CD4-positive, alpha-beta T cell treated with Interleukin-17A for 1 hour (primary cell): ENCODE results near the gene NUDT21.

ENCODE experiments used
- DNase-seq: peaks from one replicate; pipeline ENCODE4 v3.0.0-alpha.2; 2020

NUDT21 gene

DNA sequence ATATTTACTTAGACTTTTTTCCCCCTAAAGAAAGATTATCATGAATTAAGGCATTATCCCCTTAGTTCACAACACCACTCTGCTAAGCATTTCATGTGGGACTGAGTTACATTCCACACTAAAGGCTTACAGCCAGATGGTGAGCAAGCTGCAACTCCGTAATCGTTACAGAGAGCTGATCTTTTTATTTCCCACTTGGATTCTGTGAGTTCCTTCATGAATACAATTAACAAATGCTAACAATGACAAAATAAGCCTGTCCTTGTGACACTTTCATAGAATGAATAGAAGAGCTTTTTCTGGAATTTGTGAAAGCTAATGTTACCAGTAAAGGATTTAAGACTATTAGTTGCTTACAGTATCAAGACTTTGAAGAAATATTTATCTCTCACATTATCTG lies 9.0 kb upstream of the NUDT21 start:
- no peak for DNase-seq

DNA sequence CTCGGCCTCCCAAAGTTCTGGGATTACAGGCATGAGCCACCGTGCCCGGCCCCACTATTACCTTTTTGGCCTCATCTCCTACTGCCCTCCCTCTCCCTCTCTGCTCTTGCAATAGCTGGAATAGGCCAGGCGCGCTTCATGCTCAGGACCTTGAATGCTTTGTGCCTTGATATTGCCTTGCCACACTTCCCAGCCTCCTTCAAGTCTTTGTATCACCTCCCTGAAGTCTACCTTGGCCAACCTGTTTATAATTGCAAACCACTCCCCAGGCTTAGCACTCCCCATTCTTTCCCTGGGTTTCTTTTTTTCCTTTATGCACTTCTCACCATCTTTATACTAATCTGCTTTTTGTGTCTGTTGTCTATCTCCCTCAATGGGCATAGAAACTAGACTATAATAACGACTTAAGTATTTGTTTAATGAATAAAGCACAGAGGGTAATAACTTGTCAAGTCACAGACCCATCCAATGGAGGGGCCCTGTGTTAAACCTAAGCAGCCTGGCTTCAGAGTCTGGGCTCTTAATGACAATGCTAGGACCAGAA lies 6.9 kb upstream of the NUDT21 start:
- no peak for DNase-seq

DNA sequence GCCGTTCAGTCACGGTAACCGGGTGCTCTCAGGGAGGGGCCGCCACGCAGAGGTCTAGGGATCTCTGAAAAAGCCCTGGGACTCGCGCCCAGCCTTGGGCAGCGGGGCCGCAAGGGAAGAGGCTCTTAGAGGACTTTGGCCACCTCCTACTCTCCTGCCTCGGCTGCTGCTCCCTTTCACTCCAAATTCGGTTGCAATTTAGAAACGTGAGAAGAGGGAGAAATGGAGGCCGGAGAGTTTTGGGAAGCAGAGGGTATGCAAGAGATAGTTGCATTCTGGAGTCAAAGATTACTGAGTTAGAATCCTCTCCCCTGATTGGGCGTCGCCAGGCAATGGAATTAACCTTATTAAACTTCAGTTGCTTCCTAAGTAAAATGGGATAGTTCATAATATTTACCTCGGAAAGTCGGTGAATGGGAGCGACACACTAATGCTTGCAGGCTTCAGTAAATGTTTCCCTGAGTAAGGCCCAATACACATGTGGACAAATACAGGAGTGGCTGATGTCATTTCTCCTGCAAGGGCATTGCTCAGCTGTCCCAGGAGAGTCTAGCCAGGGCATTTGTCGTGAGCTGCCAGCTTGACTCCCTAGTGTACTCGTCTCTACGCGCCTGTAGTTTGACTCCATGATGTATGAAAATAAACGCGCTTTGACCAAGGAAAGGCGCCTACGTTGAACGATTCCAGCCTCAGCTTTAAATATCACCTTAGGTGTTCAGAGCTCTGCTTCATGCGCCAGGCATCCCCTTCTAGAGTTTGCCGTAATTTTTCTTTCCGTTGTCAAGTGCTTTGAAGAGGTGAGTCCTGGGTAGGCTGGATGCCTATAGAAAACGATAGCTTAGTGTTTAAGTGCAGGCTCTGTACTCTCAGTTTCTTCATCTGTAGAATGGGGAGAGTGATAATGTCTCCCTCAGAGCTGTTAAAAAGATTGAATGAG lies 889 bp upstream of the NUDT21 start:
- DNase-seq = peak; percentile 15

DNA sequence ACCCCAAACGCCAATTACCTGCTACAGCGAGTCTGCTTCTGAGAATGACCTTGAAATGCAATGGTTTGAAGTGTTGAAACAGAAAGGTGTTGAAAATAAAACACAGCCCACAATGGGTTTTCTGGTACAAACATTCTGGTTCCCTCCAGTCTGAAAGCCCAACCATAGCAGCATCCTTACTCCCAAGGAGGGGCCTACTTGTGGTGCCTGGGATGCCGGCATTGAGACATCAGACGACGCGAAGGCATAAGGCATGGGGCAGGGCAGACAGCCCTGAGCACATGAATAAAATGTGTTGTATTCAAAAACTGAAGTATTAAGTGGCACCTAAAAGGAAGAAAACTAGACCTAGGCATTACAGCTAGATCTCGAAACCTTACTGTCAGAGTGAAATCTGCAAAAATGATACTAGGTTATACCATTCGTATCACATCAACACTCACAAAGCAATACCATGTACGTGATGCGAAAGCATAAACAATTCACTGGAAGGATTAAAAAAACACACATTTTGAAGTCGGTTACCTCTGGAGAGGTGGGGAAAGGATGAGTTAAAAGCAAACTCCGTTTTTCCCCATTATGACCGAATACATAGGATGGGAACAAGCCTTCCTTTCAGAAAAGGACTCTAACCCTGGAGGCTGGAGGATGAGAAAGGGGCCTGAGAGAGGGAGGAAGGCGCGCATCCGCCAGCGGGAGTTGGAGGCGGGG lies 702 bp downstream of the NUDT21 start:
- DNase-seq = no peak

DNA sequence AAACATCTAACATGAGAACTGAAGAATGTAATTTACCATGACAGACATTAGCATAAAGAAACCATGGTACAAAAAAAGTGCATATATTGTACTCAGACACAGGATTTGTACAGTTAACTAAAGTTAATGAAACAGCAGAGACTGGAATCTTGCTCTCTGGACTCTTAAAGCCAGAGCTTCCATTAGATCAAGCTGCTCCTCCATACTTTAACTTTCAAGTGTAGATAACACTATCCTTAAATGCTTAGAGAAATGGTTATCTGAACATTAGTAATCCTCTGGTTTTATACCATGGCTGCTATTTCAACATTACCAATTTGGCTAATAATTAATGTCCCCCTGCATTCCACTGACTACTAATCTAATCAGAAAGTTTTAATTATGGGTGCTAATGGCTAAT lies 3.1 kb downstream of the NUDT21 start:
- DNase-seq = no peak

DNA sequence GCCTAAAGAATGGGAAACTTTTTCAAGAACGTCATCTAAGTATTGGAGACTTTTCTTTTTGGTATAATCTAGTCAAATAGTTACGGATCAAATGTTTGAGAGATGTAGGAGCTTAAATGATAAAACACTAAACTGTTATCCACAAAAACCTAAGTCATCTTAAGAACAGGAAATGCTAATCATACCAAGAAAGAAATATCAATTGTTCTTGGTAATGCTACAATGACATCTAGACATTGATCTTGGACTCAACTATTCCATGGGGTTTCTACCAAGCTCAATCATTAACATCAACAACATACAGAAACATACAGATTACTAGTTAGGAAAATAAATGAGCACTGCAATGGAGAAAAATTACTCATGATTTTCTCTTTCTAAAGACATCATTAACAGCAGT lies 3.8 kb downstream of the NUDT21 start:
- no peak for DNase-seq

DNA sequence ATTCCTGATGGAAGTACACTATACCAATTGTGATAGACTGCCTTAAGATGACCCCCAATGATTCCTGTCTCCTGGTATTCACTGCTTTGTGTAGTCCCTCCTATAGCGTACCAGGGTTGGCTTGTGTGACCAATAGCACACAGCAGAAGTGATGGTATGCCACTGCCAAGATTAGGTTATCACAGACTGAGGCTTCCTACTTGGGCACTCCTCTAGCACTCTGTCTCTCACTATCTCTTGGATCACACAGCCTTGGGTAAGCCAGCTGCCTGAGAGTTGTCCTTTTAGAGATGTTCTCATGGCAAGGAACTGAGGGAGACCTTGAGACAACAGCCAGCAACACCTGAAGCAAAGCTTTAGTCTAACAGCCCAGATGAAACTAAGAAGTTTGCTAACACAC lies 13.1 kb downstream of the NUDT21 start:
- no peak for DNase-seq

DNA sequence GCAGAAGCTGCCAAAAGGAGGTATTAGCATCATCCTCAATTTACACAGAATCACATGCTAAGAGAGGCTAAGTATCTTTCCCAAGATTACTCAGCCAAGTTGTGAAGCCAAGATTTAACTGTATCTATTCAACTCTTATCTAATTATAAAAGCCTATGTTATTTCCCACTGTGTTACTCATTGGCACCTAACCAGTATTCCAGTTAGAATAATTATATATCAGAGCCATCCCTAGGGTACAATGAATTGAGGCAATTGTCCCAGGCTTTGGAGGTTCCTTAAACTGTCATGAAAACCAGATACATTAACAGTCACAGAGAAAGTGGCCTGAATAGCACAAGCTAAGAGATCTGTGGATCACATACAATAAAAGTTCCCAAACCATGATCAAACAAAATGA lies 14.9 kb downstream of the NUDT21 start:
- DNase-seq = no peak

DNA sequence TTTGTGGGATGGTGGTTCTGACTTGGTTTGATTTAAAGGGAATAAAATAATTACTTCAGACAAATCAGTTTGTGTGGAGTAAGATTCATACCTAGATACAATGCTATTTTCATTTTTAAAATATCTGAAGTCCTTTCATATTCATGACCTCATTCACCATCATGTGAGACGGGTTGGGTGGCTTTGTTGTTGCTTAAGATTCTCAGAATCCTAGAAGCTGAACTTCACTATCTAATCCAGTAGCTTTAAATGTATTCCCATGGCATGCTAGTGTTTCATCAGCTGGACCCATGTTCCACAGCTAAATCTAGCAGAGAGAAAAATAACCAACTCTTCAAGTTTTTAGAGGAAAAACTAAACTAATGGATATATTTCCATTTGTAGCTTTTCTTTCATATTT lies 23.0 kb downstream of the NUDT21 start:
- no peak for DNase-seq

DNA sequence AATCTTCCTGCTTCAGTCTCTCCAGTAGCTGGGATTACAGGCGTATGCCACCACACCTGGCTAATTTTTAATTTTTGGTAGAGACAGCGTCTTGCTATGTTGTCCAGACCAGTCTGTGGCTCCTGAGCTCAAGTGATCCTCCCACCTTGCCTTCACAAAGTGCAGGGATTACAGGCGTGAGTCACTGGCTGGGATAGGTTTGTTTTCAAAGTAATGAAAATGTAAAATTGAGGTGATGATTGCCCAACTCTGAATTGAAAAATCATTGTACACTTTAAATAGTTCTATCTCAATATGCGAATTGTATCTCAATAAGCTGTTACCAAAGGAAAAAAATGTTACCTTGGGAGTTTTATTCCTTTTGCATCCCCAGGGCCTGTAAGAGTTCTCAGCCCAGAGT lies 24.5 kb downstream of the NUDT21 start:
- DNase-seq = no peak

DNA sequence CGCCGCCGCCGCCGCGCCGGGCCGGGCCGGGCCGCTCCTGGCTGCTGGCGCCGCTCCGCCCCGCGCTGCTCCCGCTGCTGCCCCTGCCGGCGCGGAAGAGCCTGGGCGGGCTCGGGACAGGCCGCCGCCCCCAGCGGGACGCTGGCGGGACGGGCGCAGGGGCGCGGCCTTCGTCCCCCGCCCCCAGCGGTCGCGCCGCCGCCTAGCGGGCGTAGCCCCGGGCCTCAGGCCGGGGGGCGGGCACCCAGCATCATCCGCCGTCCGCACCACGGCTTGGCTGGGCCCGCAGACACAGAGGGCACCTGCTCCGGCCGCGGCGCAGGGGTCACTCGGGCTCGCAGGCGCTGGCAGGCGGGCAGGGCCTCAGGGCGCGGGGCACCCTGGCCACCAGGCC lies 25.7 kb downstream of the NUDT21 start, which contains the start of gene AMFR:
Gene AMFR (minus strand): TSS at position 107 of the 394 bp plus-strand sequence. CDS start 218 bp downstream, outside the sequence.
- DNase-seq = peak; percentile 73

DNA sequence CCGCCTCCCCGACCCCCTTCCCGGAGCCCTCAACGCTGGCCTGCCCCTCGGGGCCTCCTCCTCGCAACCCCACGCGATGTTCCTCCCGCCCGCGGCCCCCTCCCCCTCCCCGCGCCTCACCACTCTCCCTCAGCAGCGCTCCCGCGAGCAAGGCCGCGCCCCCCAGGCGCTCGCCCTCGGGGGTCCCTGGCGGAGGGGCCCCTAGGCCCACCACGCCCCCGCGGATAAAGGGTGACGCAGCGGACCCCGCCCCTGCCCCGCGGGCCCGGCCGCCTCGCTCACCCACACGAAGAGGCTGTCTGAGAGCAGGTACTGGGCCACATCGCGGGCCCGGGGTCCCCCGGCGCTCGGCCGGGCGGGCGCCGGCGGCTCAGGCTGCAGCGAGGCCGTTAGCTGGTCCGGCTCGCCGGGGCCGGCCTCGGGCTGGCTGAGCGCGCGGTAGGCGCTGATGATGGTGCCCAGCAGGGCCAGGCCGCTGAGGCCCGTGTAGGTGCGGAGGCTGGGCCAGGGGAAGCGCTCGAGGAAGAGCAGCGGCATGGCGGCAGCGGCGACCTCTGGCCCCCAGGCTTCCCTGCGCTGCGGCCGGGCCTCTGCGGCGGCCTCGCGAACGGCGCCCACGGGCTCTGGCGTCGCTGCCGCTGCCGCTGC lies 26.2 kb downstream of the NUDT21 start:
- DNase-seq = peak; percentile 33

DNA sequence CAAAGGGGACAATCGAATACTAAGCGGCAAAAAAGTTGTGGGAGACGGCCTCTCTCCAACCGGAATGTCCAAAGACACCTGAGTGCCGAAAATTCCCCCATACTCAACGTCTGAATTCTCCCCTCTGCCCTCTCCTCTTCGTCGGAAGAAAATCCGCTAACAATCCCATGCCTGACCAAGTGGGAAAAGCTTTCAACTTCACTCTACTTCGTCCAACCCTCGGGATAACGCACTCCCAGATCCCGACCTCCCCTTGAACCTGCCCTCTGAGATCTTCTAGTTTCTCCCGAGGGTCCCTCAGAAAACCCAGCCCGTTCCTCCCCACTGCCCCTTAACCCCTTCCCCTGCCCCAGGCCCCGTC lies 26.7 kb downstream of the NUDT21 start:
- no peak for DNase-seq

DNA sequence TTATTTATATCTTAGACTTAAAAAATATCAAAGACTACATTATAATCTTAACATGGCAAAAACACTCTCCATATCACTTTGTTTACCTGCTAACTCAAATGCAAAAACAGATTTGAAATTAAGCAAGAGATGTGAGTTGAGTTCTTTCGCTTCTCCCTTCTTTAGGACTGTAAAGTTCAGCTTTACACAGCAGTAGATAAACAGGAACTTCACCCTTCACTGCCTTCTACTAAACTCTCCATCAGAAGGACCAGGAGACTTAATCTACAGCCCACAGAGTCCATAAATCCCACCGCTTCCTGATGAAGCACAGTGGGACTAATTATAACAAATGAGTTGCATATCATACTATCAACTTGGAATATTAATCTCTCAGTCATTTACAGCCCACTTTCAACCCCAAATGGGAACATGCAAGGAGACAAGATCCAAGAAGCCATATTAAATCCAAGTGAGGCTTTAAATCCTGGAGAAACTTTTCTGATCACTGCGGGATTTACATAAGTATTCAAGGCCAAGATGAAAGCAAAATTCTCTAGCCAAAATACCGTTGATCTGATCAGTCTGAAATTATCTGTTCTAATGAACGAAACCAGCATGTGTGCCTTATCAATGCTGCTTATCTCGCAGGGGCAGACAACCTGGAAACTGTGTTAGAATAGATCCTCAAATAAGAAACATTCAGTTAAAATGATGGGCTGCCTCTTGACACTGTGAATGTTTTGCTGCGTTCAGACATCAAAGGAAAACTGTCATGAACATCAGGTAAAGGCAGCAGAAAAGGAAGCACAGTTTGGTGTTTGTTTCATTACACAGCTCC lies 27.3 kb downstream of the NUDT21 start:
- DNase-seq = peak; percentile 28

DNA sequence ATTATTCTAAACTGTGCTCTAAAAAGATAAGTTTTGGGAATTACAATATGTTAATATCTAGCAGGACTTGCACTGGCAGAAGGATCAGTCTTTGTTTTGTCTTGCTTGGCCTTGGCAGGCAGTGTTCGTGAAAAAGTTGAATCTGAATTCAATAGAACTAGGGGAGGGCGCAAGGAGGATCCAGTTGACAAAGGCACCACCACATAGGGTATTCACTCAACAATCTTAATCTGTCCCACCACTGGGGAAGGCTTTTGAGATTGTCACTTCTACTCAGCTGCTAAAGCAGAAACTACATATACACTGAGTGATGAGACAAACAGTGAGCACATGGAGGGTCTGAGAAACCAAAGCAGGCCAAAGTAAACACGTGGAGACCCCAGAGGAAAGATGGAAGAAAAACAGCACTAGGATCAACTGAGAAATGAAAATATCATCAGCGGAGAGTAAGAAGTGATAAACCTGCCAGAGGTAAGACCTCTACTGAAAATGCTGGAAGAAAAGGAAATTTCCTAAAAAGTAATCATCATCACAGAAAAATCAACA lies 28.2 kb downstream of the NUDT21 start:
- no peak for DNase-seq

DNA sequence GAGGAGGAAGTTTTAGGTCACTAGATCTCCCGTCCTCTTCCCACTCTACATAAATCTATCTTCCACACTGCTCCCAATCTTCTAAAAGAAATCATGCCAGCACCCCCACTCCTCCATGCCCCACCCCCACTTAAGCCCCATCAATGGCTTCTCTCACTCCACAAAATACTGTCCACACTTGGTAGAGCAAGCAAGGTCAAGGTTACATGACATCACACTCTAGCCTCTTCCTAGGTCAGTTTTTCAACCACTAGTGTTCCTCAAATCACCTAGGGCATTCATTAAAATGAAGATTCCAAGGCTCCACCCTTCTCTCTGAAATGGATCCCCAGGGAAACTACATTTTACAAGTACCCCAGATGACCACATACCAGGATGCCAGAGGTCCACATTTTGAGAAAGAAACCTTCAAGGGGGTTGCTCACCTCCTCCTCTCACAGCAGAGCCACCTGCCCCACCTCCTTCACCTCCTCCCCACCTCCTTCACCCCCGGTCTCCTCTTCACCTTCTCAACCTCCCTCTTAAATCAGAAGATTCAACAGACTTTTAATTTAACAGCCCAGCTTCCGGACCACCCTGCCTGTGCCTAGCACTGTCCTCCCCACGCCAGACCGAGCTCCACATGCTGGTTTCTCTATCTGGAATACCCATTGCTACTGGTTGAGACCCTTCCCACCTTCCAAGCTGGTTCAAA lies 29.0 kb downstream of the NUDT21 start:
- no peak for DNase-seq

DNA sequence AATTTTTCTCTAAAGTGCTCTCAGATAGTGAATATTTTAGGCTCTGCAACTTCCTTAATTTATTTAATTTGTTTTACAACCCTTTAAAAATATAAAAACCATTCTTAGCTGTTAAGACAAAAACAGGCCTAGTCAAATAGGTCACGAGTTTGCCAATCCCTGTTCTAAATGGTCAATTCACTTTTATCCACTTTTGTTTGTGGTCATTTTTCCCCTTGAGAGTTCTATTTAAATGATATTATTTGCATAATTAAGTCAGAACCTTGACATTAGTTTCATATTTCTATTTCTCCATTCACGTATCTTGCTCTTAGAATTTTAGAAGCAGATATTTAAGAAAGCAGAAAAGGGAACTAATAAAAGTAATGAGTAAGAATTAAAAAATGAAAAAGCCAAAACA lies 29.8 kb downstream of the NUDT21 start:
- DNase-seq = no peak

DNA sequence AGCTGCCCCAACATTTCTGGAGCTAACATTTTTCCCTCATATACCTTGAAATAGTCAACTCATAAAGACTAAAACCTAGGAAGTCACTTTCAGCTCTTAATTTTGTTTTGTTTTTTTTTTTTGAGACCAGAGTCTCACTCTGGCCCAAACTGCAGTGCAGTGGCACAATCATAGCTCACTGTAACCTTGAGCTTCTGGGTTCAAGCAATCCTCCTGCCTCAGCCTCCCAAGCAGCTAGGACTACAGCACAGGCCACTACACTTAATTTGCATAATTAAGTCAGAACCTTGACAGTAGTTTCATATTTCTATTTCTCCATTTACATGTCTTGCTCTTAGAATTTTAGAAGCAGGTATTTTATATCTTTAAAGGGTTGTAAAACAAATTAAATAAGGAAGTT lies 30.5 kb downstream of the NUDT21 start:
- DNase-seq = no peak

DNA sequence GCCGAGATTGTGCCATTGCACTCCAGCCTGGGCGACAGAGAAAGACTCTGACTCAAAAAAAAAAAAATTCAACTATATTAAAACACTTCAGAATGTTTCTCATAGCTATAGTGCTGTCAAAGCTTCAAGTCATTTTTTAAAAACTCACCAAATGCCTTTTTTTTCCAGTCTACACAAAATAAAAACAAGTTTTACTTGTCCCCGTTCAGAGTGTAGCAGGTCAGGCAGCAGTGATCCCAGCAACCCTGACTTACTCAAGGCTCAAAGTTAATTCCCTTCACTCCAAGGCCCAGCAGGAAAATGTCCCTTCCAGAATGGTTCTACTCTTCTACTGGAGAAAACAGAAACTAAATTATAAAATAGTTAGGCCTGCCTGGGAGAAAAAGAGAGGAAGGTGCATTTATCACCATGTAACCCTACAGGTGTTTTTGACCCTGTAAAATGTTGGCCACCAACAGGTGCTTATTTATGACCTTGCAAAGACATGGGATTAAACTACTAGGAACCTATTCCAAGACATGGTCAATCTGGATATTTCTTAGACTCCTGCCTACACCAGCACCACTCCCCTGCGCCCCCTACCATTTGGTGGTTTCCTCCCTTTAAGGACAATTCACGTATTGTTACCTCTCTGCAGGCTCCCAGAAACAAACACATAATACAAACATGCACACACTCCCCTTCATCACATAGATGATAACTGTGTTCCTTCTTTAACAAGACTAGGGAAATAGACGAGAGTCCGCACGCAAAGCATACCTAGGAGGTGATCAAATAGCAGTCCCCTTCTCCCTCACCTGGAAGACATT lies 31.2 kb downstream of the NUDT21 start:
- no peak for DNase-seq

DNA sequence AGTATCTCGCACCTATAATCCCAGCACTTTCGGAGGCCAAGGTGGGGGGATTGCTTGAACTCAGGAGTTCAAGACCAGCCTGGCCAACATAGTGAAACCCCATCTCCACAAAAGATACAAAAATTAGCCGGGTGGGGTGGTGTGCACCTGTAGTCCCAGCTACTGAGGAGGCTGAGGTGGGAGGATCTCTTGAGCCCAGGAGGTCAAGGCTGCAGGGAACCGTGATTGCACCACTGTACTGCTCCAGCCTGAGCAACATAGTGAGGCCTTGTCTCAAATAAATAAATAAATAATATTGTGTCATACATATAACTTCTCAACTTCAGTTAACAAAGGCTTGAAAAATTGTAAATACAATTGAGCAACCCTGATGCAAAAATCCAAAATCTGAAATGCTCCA lies 34.0 kb downstream of the NUDT21 start:
- no peak for DNase-seq

DNA sequence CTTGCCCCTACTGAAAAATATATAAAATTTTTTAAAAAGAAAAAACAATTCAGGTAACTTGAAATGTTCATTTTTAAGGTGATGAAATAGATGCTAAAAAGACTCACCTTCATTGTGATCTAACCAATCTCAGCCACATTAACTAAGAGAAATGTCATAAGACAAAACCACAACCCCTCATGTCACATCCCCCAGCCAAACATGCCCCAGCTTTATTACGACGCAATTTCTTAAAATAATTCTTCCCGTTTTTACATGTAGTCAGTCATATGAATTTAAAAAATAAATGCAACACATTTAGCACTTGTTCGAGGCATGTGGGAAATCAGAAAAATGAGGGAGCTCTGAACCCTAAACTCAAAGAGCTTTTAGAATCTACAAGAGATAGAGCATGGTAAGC lies 35.3 kb downstream of the NUDT21 start:
- DNase-seq = no peak
